Stimulated activated CD4-positive, alpha-beta T cell treated with anti-CD3 and anti-CD28 coated beads, TNF-alpha, amount 100 ng/mL, for 48 hours (primary cell): Measurements from ENCODE around the gene ACAN.

ENCODE experiments used
- DNase-seq, 3 donors: peaks; one replicate each; pipeline ENCODE4 v3.0.0-alpha.2; 2020; ENCODE audit warnings: low read depth in 3 of 3

Gene ACAN

DNA sequence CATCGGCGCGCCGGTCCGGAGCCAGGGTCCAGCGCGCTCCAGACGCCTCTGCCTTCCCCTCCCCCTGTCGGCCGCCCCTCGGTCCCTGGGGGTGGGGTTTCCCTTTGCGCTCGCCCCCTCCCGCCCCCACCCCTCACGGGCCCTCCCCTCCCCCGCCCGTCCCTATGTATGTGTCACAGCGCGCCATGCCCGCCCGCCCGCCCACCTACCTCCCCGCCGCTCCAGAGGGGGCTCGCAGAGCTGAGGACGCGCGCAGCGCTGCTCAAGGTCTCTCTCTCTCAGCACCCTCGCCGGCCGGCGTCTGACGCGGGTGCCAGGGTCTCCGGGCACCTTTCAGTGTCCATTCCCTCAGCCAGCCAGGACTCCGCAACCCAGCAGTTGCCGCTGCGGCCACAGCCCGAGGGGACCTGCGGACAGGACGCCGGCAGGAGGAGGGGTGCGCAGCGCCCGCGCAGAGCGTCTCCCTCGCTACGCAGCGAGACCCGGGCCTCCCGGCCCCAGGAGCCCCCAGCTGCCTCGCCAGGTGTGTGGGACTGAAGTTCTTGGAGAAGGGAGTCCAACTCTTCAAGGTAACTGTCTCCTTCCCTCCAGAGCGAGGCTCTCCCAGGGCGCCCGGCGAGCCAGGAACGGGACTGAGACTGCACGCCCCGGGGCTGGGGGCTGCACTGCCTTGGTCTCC lies at the start of gene ACAN:
Gene ACAN (plus strand): TSS at position 196 of the 679 bp plus-strand sequence. CDS start 32,771 bp downstream, outside the sequence.
- no peak for DNase-seq

DNA sequence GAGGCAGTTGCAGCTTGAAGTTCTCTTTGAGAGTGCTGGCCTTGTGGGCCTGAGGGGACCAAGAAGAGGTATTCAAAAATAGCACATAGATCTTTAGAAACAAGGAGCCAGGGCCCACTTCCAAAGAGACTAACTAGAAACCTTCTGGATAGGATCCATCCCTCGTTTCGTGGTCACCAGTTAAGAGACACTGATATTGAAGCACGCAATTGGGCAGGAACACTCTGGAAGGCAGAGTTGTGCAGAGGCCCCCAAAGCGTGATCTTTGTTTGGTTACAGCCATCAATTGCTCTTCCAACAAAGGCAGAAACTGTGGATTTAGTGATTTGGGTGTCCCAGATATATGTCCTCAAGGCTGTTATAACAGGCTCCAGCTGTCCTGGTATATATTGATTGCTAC lies 46.7 kb upstream of the ACAN start:
- DNase-seq = no peak

DNA sequence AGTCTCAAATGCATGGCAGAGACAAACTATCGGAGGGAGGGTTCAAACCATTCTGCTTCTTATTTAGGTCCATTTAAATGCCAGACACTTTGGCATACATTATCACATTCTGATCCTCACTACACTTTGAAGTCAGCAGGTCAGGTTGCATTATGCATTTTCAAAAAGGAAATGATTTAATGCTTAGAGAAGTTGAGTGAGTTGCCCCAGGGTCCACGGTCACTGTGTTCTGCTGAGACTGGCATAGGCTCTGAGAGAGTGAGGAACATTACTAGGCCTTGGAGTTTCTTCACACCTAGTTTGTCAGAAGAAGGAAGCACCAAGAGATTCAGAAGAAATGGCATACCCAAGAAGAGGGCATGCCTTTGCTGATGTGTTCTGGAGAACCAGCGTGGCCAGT lies 46.3 kb upstream of the ACAN start:
- DNase-seq = no peak

- DNase-seq = no peak
Observed at GRCh38 chr15:88759872-88760271, 43.4 kb upstream of the ACAN start.

DNA sequence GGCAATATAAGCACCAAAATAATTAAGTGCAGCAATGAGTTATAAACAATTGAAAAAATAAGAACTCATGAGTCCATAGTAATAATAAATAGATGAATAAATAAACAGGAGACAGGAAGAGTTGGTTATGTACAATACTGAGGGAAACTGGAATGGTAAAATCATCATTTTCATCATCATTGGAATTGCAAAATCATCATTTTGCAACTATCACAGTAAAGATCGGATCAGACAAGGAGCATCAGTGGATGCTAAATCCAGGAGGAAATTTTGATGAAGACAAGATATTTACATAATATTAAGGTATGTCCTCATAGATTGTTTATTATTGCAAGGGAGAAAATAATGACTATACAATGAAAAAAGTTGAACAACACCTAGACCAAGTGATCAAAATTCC lies 38.8 kb upstream of the ACAN start:
- no peak for DNase-seq

- no peak for DNase-seq
Observed at GRCh38 chr15:88765212-88765611, 38.0 kb upstream of the ACAN start.

DNA sequence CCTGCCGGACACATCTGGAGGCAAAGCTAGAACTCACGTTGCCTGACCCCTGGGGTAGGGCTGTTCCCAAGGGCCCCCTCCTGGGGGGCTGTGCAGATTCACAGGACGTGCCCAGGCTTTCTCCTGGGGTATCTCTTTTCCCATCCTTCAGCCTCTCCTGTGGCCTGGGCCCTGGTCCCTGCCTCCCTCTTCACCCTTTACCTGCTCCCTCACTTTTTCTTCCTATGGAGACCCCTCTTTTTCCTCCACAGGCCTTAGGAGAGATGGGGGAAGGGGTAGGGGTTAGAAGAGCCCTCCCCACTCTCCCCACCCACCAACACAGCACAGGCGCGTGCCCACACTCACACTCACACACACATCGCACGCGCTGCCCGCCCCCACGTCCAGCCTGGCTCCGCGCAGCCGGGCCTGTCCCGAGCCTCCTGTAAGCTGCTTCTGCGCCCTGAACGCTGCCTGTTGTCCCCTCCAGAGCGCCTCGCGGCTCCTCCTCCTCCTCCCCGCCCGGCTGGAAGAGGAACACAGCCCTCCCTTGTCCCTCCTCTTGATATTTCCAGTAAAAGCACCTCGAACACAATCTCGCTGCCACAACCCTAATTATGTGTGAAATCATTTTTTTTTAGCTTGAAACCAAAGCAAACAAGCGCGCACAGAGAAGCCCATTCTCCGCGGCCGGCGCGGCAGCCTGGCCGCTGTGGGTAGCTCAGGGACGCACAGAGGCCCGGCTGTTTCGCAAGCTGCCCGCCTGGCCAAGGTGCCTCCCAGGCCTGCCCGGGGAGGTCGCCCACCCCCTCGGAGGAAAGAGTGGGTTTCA lies 33.9 kb upstream of the ACAN start:
- DNase-seq = no peak

DNA sequence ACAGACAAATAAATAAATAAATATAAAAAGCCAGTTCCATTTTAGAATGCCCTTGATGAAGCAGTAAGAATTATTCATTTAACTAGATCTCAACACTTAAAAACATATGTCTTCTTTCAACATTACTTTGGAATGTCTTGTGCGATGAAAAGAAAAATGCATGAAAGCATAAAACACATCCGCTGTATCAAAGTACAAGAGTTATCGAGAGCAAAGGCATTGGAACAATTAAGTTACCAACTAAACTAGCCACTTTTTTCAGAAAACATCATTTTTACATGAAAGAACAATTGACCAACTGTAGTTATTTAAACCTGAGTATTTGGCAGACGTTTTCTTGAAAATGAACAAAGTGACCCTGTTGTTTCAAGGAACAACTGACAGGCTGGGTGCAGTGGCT lies 27.5 kb upstream of the ACAN start:
- no peak for DNase-seq

- no peak for DNase-seq
Observed at GRCh38 chr15:88776646-88777045, 26.6 kb upstream of the ACAN start.

DNA sequence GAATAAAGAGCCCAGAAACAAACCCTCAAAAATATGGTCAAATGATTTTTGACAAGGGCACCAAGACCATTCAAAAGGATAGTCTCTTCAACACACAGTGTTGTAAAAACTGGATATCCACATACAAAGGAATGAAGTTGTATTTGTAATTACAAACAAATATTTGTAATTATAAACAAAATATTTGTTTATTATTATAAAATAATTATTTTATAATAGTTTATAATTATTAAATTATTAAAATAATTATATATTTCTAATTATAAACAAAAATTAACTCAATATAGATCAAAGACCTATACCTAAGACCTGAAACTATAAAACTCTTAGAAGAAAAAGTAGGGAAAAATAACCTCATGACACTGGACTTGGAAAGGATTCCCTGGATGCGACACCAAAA lies 23.3 kb upstream of the ACAN start:
- no peak for DNase-seq

DNA sequence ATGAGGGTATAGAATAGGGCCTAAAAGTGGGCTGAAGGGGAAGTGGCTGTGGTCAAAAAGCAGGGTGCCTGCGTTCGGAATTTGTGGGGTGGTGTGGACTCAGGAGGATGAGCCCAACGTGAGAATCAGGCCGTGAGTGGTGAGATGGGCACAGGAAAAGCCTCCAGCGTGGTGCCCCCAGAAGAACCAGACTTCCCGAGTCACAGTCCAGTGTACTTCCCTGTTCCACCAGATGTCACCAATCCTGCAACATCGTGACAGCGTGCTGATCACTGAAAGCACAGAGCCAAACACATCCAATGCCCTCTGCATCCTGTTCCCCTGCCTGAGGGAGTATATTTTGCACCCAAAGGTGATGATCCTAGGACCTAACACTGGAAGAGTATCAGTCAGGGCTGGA lies 20.8 kb upstream of the ACAN start:
- no peak for DNase-seq

- DNase-seq = no peak
Observed at GRCh38 chr15:88785217-88785616, 18.0 kb upstream of the ACAN start.

DNA sequence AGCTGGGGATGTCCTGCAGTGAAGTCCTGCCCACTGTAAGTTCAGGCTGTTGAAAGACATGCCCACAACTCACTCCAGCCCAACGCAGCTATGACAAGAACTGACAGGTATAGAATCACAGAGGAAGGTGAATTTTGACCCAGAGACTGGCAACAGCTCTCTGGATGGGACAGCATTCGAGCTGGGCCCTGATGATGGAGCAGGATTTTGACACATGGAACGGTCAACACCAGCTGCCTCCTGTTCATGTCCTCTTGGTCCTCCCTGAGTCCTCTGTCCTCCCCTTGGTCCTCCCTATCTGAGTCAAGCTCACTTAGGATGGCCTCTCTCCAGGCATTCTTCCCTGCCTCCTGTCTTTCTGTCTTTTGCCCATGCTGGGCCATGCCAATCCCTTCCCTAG lies 15.2 kb upstream of the ACAN start:
- no peak for DNase-seq

DNA sequence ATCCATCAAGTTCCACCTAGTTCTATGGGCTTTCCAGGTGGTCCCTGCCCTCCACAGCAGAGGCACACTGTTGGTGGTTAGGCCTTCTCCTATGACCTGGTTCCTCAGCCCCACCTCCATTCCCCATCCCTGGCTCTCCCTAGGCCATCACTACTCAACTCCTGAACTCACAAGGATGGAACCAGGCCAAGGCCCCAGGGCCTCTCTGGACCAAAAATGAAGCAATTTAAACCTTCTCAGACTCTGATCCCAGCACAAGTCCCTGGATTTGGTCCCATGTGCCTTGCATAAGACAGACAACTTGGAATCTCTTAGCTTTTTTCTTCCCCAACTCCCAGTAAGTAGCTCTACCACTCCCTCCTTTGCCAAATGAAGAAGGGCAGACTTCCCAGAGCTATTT lies 14.4 kb upstream of the ACAN start:
- DNase-seq = no peak

DNA sequence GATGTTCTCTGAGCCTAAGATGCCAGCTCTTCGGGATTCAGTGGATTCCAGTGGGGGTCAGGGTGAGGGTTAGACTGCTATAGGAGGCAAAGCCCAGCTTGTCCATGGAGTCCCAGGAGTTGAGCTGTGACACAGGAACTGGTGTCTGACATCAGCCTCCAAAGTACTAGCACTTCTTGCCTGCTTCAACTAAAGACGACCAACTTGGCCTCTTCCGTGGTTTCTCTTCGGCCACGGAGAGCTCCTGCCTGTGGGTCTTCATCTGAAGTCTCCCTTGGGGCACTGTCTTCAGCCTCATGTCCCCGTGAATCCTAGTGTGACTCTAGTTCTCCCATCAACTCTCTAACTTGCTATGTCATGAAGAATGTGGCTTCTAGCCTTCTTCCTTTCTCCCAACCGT lies 12.8 kb upstream of the ACAN start:
- no peak for DNase-seq

GRCh38 chr15:88791637-88792036 lies 11.6 kb upstream of the ACAN start:
- DNase-seq = no peak

DNA sequence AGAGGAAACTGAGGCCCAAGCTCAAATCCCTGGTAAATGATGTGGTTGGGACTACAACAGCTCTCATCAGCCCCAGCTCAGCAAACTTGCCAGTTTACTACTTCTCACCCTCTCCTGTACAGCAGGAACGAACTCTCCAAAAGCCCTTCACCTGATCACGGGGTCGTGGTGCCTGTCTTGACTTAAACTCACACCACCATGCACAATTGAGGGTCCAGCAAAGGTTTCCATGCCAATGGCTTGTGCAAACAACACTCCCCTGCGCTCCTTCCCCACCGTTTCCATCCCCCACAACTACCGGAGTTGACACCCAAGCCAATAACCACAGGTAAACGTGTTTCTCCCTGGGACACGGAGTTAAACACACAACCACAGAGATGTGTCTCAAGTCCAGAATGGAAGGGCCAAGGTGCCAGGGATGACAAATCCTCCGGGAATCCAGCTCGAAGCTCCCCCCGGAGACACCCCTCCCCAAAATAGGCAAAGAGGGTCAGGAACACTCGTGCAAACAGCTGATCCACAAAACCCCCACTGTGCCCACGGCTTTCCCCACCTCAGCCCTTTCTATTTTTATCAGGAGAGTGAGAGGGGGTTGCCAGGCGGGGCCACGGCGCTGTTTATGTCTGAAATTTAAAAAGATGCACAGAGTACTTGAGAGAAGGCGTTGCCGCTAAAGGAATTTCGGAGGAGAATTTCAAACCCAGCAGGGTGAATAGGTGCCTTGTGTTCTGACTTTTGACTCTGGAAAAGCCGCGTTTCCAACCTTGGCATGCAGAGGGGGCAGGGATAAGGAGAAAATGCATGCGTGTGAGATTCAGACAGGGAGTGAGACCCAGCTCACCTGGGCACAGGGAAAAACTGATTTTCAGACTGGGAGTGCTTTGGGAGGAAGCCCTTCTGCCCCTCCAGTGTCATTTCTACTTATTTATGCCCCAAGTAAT lies 10.6 kb upstream of the ACAN start:
- no peak for DNase-seq

DNA sequence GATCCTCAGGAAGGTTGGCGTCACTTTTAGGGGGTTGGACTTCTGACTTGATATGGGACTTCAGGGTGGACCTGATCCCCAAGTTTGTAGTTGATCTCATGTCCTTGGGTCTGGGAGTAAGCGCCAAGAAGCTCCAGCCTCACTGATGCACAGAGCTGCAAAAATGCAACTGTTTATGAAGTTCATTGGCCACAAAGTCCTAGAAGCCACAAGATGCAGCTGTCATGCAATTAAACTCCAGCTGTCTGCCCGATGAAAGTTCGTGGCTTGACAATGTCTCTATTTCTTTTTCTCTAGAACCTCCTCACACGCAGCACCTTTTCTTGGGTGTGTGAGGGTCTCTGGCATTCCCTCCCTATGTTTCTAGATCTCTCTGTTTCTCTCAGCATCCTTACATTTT lies 9.2 kb upstream of the ACAN start:
- DNase-seq = no peak

GRCh38 chr15:88797663-88798339 lies 5.4 kb upstream of the ACAN start:
- DNase-seq = no peak

GRCh38 chr15:88799341-88799740 lies 3.9 kb upstream of the ACAN start:
- no peak for DNase-seq

DNA sequence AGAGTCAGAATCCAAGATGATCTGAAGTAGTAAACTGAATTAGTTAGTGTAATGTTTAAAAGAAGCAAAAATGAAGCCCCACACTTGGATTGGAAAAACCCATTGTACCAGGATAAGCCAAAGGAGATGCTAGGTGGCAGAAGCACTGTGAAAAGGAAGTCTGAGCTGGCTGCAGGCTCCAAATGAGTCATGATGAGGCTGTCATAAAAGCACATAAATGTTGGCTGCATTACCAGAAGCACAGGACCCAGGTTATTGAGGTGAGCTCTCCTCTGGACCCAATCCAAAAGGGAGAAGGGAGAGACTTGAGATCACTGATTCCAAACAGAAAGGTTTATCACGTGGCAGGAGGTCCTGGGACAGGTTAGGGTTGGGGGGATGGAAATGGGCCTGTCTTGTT lies 3.2 kb upstream of the ACAN start:
- DNase-seq = no peak

DNA sequence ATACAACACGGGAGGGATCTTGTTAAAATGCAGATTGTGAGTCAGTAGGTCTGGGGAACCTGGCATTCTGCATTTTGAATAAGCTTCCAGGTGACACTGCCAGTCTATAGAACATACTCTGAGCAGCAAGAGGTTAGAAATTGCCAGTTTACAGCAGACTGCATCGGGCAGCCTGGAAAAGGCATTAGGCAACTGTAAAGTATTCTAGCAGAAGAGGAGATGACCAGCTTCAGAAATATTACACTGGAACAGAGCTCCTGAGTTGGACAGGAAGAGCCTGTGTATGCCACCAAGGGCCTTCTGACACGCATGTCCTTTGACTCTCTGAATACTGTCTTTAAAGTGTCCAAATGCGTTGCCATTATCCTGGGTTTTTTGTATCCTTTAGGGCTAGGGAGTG lies 2.5 kb upstream of the ACAN start:
- DNase-seq = no peak
